ENCODE data around the gene PPM1J. TPM values are rescaled to one million over a fixed set of nuclear protein-coding genes. Genes with fewer than 3 reads are reported as not detected.

Gene PPM1J
- total RNA-seq, 1 experiment from 2014 or later: 0.80 TPM

- Histone ChIP-seq H3K36me3 (ENCODE audit: low read depth, low read length) (no peaks in the 10 kb centered on the region), H3K9ac (ENCODE audit: low read length) (no peak overlapping the region), H2AFZ (ENCODE audit: low read length) (no peak overlapping the region), H3K79me2 (ENCODE audit: low read length) (no peaks in the 10 kb centered on the region), H3K4me1 (ENCODE audit: insufficient read depth, low read length) (no peaks in the 10 kb centered on the region), H3K9me2 (replicated peaks; ENCODE audit: low read length) (no peaks in the 10 kb centered on the region), H3K9me3 (ENCODE audit: low read length) (no peaks in the 10 kb centered on the region), H3K27me3 (ENCODE audit: low read length) (no peaks in the 10 kb centered on the region), H3K27ac (ENCODE audit: low read length) (no peak overlapping the region), H3K4me2 (ENCODE audit: low read length) (no peak overlapping the region), H4K20me1 (ENCODE audit: low read length) (no peaks in the 10 kb centered on the region), H3F3A (ENCODE audit: low read length, unreplicated experiment) (no peaks in the 10 kb centered on the region), H3K4me3 (ENCODE audit: low read length) (no peak overlapping the region)
- BruUV-seq (replicated peaks): no TSS peak
- intact Hi-C loops (cut with micrococcal nuclease): no loop called here
- ATAC-seq (no peak), DNase-seq (no peak)
- CTCF ChIA-PET: no interaction called here
- TF ChIP-seq EZH2 (IDR thresholded peaks at IDR 0.05; ENCODE audit: low read length, unreplicated experiment) (no peak), EZH2phosphoT487 (IDR thresholded peaks at IDR 0.05; ENCODE audit: borderline replicate concordance, low read length) (no peak)
- TF ChIP-seq, protein P1, sequence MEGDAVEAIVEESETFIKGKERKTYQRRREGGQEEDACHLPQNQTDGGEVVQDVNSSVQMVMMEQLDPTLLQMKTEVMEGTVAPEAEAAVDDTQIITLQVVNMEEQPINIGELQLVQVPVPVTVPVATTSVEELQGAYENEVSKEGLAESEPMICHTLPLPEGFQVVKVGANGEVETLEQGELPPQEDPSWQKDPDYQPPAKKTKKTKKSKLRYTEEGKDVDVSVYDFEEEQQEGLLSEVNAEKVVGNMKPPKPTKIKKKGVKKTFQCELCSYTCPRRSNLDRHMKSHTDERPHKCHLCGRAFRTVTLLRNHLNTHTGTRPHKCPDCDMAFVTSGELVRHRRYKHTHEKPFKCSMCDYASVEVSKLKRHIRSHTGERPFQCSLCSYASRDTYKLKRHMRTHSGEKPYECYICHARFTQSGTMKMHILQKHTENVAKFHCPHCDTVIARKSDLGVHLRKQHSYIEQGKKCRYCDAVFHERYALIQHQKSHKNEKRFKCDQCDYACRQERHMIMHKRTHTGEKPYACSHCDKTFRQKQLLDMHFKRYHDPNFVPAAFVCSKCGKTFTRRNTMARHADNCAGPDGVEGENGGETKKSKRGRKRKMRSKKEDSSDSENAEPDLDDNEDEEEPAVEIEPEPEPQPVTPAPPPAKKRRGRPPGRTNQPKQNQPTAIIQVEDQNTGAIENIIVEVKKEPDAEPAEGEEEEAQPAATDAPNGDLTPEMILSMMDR (conservative IDR thresholded peaks at IDR 0.05; ENCODE audit: low read depth, low read length): no peak
- POLR2A ChIA-PET (ENCODE audit: unreplicated experiment): no interaction called here
These were observed 33.3 kb upstream of the PPM1J start for GRCh38 chr1:112748396-112748795.

DNA sequence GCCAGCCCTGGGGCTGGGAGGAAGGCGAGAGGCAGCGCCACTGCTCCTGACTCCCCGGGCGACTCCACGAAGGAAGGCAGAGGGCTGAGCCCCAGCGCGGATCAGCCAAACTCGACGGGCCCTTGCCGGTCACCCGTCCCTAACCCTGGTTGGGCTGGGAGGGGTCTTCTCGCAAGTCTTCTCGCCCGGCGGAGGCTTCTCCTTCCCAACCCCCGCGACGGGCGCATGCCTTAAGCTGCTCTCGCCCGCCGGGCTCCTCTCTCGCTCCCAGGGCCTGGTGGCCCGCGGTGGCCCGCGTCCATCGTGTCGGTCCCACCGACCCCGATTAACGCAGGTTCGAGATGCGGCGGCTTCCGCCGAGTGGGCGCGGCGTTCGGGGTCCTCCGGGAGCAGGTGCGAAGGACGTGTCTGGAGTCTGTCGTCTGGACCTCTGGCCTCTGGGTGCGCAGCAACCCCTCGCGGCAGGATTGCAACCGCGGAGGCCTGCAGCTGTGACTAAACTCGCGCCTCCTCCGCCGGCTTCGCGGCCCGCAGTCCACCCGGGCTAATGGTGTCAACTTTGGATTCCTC lies 29.0 kb upstream of the PPM1J start:
- Histone ChIP-seq H3K36me3 (ENCODE audit: low read depth, low read length) (no peaks in the 10 kb centered on the region), H2AFZ (ENCODE audit: low read length) (no peak overlapping the region), H4K20me1 (ENCODE audit: low read length) (no peaks in the 10 kb centered on the region), H3K27ac (ENCODE audit: low read length) (no peak overlapping the region), H3K27me3 (ENCODE audit: low read length) (no peaks in the 10 kb centered on the region), H3K79me2 (ENCODE audit: low read length) (no peaks in the 10 kb centered on the region), H3K9me3 (ENCODE audit: low read length) (no peaks in the 10 kb centered on the region), H3K4me1 (ENCODE audit: insufficient read depth, low read length) (no peaks in the 10 kb centered on the region), H3F3A (ENCODE audit: low read length, unreplicated experiment) (no peaks in the 10 kb centered on the region), H3K9ac (ENCODE audit: low read length) (no peak overlapping the region), H3K4me3 (ENCODE audit: low read length) (no peak overlapping the region), H3K4me2 (ENCODE audit: low read length) (no peak overlapping the region), H3K9me2 (replicated peaks; ENCODE audit: low read length) (no peaks in the 10 kb centered on the region)
- BruUV-seq (replicated peaks): no TSS peak
- ChIA-PET CTCF (no interaction called here), POLR2A (ENCODE audit: unreplicated experiment) (no interaction called here)
- intact Hi-C loops (cut with micrococcal nuclease): no loop called here
- ATAC-seq (no peak), DNase-seq (no peak)
- no peak for TF ChIP-seq EZH2phosphoT487 (IDR thresholded peaks at IDR 0.05; ENCODE audit: borderline replicate concordance, low read length)
- TF ChIP-seq EZH2 (IDR thresholded peaks at IDR 0.05; ENCODE audit: low read length, unreplicated experiment): no peak
- TF ChIP-seq, protein P1 (conservative IDR thresholded peaks at IDR 0.05; ENCODE audit: low read depth, low read length): no peak

- Histone ChIP-seq H3K4me3 (ENCODE audit: low read length) (no peak overlapping the region), H3K4me1 (ENCODE audit: insufficient read depth, low read length) (no peaks in the 10 kb centered on the region), H3K36me3 (ENCODE audit: low read depth, low read length) (no peaks in the 10 kb centered on the region), H3K9me3 (ENCODE audit: low read length) (no peaks in the 10 kb centered on the region), H3K9ac (ENCODE audit: low read length) (no peak overlapping the region), H2AFZ (ENCODE audit: low read length) (no peak overlapping the region), H3K27ac (ENCODE audit: low read length) (no peak overlapping the region), H3K9me2 (replicated peaks; ENCODE audit: low read length) (no peaks in the 10 kb centered on the region), H3F3A (ENCODE audit: low read length, unreplicated experiment) (no peaks in the 10 kb centered on the region), H3K79me2 (ENCODE audit: low read length) (no peaks in the 10 kb centered on the region), H3K4me2 (ENCODE audit: low read length) (no peak overlapping the region), H4K20me1 (ENCODE audit: low read length) (no peaks in the 10 kb centered on the region), H3K27me3 (ENCODE audit: low read length) (no peaks in the 10 kb centered on the region)
- intact Hi-C loops (cut with micrococcal nuclease): no loop called here
- CTCF ChIA-PET: no interaction called here
- POLR2A ChIA-PET (ENCODE audit: unreplicated experiment): no interaction called here
- TF ChIP-seq EZH2 (IDR thresholded peaks at IDR 0.05; ENCODE audit: low read length, unreplicated experiment): no peak
- TF ChIP-seq, protein P1 (conservative IDR thresholded peaks at IDR 0.05; ENCODE audit: low read depth, low read length): no peak
- TF ChIP-seq EZH2phosphoT487 (IDR thresholded peaks at IDR 0.05; ENCODE audit: borderline replicate concordance, low read length): no peak
- ATAC-seq (no peak), DNase-seq (no peak)
- BruUV-seq (replicated peaks): no TSS peak
These were observed 28.3 kb upstream of the PPM1J start for GRCh38 chr1:112743174-112744008.
